HG03460 (cell line): ENCODE measurements around the gene TPGS1.

ENCODE experiments used
- ATAC-seq: cut with Tn5 transposase; IDR thresholded peaks from one replicate; pipeline ENCODE4 v1.9.1; 2021; ENCODE audit not compliant: unreplicated experiment

The TPGS1 gene

GRCh38 chr19:567296-567900 lies 60.1 kb downstream of the TPGS1 start:
- ATAC-seq, result no peak
